Measurements from ENCODE around the gene FOXC1. TPM values are rescaled to one million over a fixed set of nuclear protein-coding genes. Genes with fewer than 3 reads are reported as not detected.

Gene FOXC1
- total RNA-seq, 4 donors from 2014 or later, result 8.7 to 19.7 (median 16.8) TPM

- Histone ChIP-seq H3K4me1 (no peaks in the 10 kb centered on the region), H3K27ac (replicated peaks in 1 of 4) (no peak overlapping the region), H3K36me3 (no peaks in the 10 kb centered on the region), H3K9me3 (no peaks in the 10 kb centered on the region), H3K27me3 (no peaks in the 10 kb centered on the region), H3K4me3 (no peak overlapping the region)
- intact Hi-C loops (cut with DNase I), result no loop called here
- no peak for TF ChIP-seq EP300 (IDR thresholded peaks at IDR 0.05)
- no peak for TF ChIP-seq POLR2A (IDR thresholded peaks at IDR 0.05; ENCODE audit: low read depth)
- no peak for TF ChIP-seq CTCF (IDR thresholded peaks at IDR 0.05)
- no peak for TF ChIP-seq POLR2AphosphoS5 (IDR thresholded peaks at IDR 0.05)
- no peak for DNase-seq (ENCODE audit: extremely low spot score)
- WGBS, result 86% methylated on average over 7 of the region's 7 CpGs
Observed at GRCh38 chr6:1659816-1660215, 50.1 kb downstream of the FOXC1 start.

- TF ChIP-seq CTCF (IDR thresholded peaks at IDR 0.05) (no peak), POLR2AphosphoS5 (IDR thresholded peaks at IDR 0.05) (no peak), EP300 (IDR thresholded peaks at IDR 0.05) (no peak), POLR2A (IDR thresholded peaks at IDR 0.05; ENCODE audit: low read depth) (no peak)
- no peaks in the 10 kb centered on the region for H3K9me3 ChIP-seq
- H3K36me3 ChIP-seq, result no peaks in the 10 kb centered on the region
- no peak overlapping the region for H3K27ac ChIP-seq (replicated peaks in 1 of 4)
- no peaks in the 10 kb centered on the region for H3K4me1 ChIP-seq
- no peak overlapping the region for H3K4me3 ChIP-seq
- H3K27me3 ChIP-seq, result no peaks in the 10 kb centered on the region
- intact Hi-C loops (cut with DNase I), result no loop called here
- no peak for DNase-seq (ENCODE audit: extremely low spot score)
Observed at GRCh38 chr6:1662534-1662933, 52.8 kb downstream of the FOXC1 start.

Other genes starting within 250 kb of the FOXC1 start
- gene FOXF2, start 220.3 kb upstream of the FOXC1 start, total RNA-seq, result 100 to 1,000 TPM in 3 of 4 donors, 10 to 100 TPM in 1; 66.6 to 170 (median 120) TPM